Osteoblast (primary cell): Measurements from ENCODE around the gene PPARG. TPM values are rescaled to one million over a fixed set of nuclear protein-coding genes. Genes with fewer than 3 reads are reported as not detected.
A peak's percentile ranks its signal among the peaks of the same experiment; 100 is the strongest.

Experiments used
- DNase-seq: peaks from one replicate; pipeline ENCODE4 v3.0.0; 2011; ENCODE audit warnings: low spot score, mixed read lengths; ENCODE audit not compliant: insufficient read length; ENCODE audit errors: missing footprints
- H2AFZ ChIP-seq: 2 replicates; pipeline ENCODE4 v1.6.0; 2011; ENCODE audit warnings: mild to moderate bottlenecking, low read length
- H3K27ac ChIP-seq: 2 replicates; pipeline ENCODE4 v1.5.1; 2011; ENCODE audit warnings: mild to moderate bottlenecking, low read depth, low read length, moderate library complexity
- H3K27me3 ChIP-seq: 2 replicates; pipeline ENCODE4 v1.6.0; 2012; ENCODE audit warnings: mild to moderate bottlenecking, control low read depth, inconsistent platforms, low read length, moderate library complexity; ENCODE audit not compliant: insufficient read depth
- H3K36me3 ChIP-seq: 2 replicates; pipeline ENCODE4 v1.5.1; 2011; ENCODE audit warnings: mild to moderate bottlenecking, low read length, control low read depth, moderate library complexity; ENCODE audit not compliant: insufficient read depth
- H3K4me1 ChIP-seq: 2 replicates; pipeline ENCODE4 v1.5.1; 2011; ENCODE audit warnings: mild to moderate bottlenecking, low read length, control low read depth, moderate library complexity; ENCODE audit not compliant: insufficient read depth
- H3K4me2 ChIP-seq: 2 replicates; pipeline ENCODE4 v1.6.0; 2011; ENCODE audit warnings: mild to moderate bottlenecking, low read length; ENCODE audit not compliant: insufficient read depth
- H3K4me3 ChIP-seq: fragments of 200-600 bp; sonication (generic); 3 replicates; pipeline ENCODE4 v1.5.1; 2012; ENCODE audit warnings: mild to moderate bottlenecking, low read length, inconsistent platforms; ENCODE audit not compliant: insufficient read depth
- H3K79me2 ChIP-seq: 2 replicates; pipeline ENCODE4 v1.6.0; 2012; ENCODE audit warnings: mild to moderate bottlenecking, low read length, control low read depth, inconsistent platforms; ENCODE audit not compliant: insufficient read depth
- H3K9me3 ChIP-seq: 2 replicates; pipeline ENCODE4 v1.5.1; 2011; ENCODE audit warnings: low read depth, low read length, control low read depth
- H4K20me1 ChIP-seq: 2 replicates; pipeline ENCODE4 v1.6.0; 2012; ENCODE audit warnings: mild to moderate bottlenecking, low read length, control low read depth; ENCODE audit not compliant: insufficient read depth
- CTCF ChIP-seq: IDR thresholded peaks from 2 replicates; pipeline ENCODE4 v1.5.1; 2011; ENCODE audit warnings: mild to moderate bottlenecking, low read depth, low read length, moderate library complexity; ENCODE audit errors: extremely low read depth
- total RNA-seq: library from RNA; depleted of rRNA; stranded (reverse); fragments of >200 nt; gene quantifications from 2 replicates; pipeline ENCODE4 v1.2.3, GENCODE V29; 2012

The PPARG gene
- total RNA-seq, 1 donor: 7.2 TPM

GRCh38 chr3:12439161-12439940 is 150.5 kb downstream of the PPARG start:
- Histone ChIP-seq H3K9me3 (no peaks in the 10 kb centered on the region), H3K4me1 (peaks cover 24% of the 10 kb centered on the region), H3K4me2 (no peak overlapping the region), H3K36me3 (no peaks in the 10 kb centered on the region), H3K79me2 (no peaks in the 10 kb centered on the region), H2AFZ (no peak overlapping the region), H4K20me1 (no peaks in the 10 kb centered on the region), H3K27ac (no peak overlapping the region), H3K4me3 (no peak overlapping the region), H3K27me3 (peaks cover 3% of the 10 kb centered on the region)
- no peak for DNase-seq
- TF ChIP-seq CTCF: no peak

GRCh38 chr3:12440927-12441714 is 152.3 kb downstream of the PPARG start:
- H2AFZ ChIP-seq: peak overlapping the region; percentile 62
- no peaks in the 10 kb centered on the region for H3K27me3 ChIP-seq
- no peak overlapping the region for H3K4me2 ChIP-seq
- H3K9me3 ChIP-seq: no peaks in the 10 kb centered on the region
- H4K20me1 ChIP-seq: no peaks in the 10 kb centered on the region
- no peak for TF ChIP-seq CTCF
- no peaks in the 10 kb centered on the region for H3K36me3 ChIP-seq
- H3K4me1 ChIP-seq: peaks cover 23% of the 10 kb centered on the region
- H3K27ac ChIP-seq: no peak overlapping the region
- H3K79me2 ChIP-seq: no peaks in the 10 kb centered on the region
- H3K4me3 ChIP-seq: no peak overlapping the region
- DNase-seq: peak; percentile 80

GRCh38 chr3:12442654-12443501 is 154.0 kb downstream of the PPARG start:
- Histone ChIP-seq H3K4me2 (no peak overlapping the region), H3K4me3 (no peak overlapping the region), H2AFZ (no peak overlapping the region), H3K79me2 (no peaks in the 10 kb centered on the region), H4K20me1 (no peaks in the 10 kb centered on the region), H3K4me1 (peaks cover 10% of the 10 kb centered on the region), H3K27ac (no peak overlapping the region), H3K27me3 (peaks cover 2% of the 10 kb centered on the region), H3K9me3 (no peaks in the 10 kb centered on the region), H3K36me3 (no peaks in the 10 kb centered on the region)
- TF ChIP-seq CTCF: no peak
- DNase-seq: peak; percentile 58
